ENCODE results near the gene SPHK1. TPM values are rescaled to one million over a fixed set of nuclear protein-coding genes. Genes with fewer than 3 reads are reported as not detected.

Gene SPHK1
- total and polyA plus RNA-seq, 2 donors (not counting 3 experiments of a cell fraction or from before 2014, with no cell fraction given), result 85.6 to 97.4 TPM

DNA sequence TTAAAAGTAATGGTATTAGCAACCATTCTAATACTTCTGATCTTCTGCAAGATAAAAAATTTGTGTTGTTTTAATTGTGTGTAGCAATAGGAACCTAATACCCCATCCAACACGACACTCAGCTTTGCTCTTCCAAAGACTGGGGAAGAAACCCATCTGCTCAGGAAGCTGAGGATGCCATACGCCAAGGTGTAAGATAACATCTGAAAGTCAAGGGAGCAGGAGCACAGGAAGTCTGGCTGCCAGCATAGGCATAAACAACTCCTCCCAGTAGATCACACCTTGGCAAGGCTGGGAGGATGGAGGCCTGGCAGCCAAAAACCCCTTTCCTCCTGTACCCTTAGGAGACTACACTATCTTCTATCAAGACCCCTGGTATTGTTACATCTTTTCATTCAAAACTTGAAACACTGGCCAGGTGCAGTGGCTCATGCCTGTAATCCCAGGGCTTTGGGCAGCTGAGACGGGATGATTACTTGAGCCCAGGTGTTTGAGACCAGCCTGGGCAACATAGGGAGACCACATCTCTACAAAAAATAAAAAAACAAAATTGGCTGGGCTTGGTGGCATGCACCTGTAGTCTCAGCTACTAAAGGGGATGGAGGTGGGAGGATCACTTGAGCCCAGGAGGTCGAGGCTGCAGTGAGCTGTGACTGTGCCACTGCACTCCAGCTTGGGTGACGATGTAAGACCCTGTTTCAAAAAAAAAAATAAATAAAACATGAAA, 5.7 kb upstream of the SPHK1 start:
- H3K27me3 ChIP-seq (ENCODE audit: control insufficient read depth in 2 of 2, insufficient read depth in 2 of 2, low read length in 2 of 2), result no peaks in the 10 kb centered on the region
- H3K4me1 ChIP-seq (ENCODE audit: control insufficient read depth, extremely low read depth, insufficient read depth, low read length), result peaks cover 16% of the 10 kb centered on the region
- no peak overlapping the region for H3K9ac ChIP-seq (replicated peaks; ENCODE audit: extremely low read depth, insufficient read depth, low read length)
- no TSS peak for BruUV-seq (replicated peaks)
- H3K4me3 ChIP-seq (replicated peaks in 1 of 3; ENCODE audit: insufficient read depth in 1 of 3, low read depth in 1 of 3, low read length in 3 of 3), result no peak overlapping the region
- no peaks in the 10 kb centered on the region for H3K79me2 ChIP-seq (ENCODE audit: control insufficient read depth, insufficient read depth, low read length)
- H3K27ac ChIP-seq (ENCODE audit: insufficient read depth, low read depth, low read length), result no peak overlapping the region
- ChIA-PET CTCF (interaction anchor here (1.2 to 8.1 kb wide), 3 partner anchors 8 to 25 kb away, joined by 3 to 106 read pairs (median 11); partner anchors contain the start of gene PRPSAP1), POLR2A (no interaction called here)
- DNase-seq (ENCODE audit: low read depth, low spot score), result peak; percentile 44
- no peaks in the 10 kb centered on the region for H3K36me3 ChIP-seq (ENCODE audit: control insufficient read depth in 2 of 2, extremely low read depth in 1 of 2, insufficient read depth in 2 of 2, low read length in 2 of 2)
- dilution Hi-C loops (cut with MboI; ENCODE audit: extremely low pct_ligation_motif_present, low sequenced_read_pairs), result no loop called here
- no peak overlapping the region for H2AFZ ChIP-seq (ENCODE audit: low read depth, low read length)
- TF ChIP-seq POLR2AphosphoS5 (IDR thresholded peaks at IDR 0.05; ENCODE audit: insufficient read depth, low read depth, low read length), result no peak
- TF ChIP-seq GATA2 (IDR thresholded peaks at IDR 0.05; ENCODE audit: insufficient read depth, insufficient read length, low read depth, low read length), result peak; percentile 63
- intact Hi-C loops (cut with micrococcal nuclease), result no loop called here
- H3K9me1 ChIP-seq (replicated peaks; ENCODE audit: control insufficient read depth, extremely low read depth, insufficient read depth, low read length), result no peaks in the 10 kb centered on the region
- FAIRE-seq, result no peak
- H4K20me1 ChIP-seq (replicated peaks; ENCODE audit: control insufficient read depth, extremely low read depth, insufficient read depth, low read length), result no peaks in the 10 kb centered on the region
- no peak overlapping the region for H3K4me2 ChIP-seq (ENCODE audit: insufficient read depth, low read length)
- H3K9me3 ChIP-seq (replicated peaks; ENCODE audit: control insufficient read depth, insufficient read depth, low read length), result no peaks in the 10 kb centered on the region

DNA sequence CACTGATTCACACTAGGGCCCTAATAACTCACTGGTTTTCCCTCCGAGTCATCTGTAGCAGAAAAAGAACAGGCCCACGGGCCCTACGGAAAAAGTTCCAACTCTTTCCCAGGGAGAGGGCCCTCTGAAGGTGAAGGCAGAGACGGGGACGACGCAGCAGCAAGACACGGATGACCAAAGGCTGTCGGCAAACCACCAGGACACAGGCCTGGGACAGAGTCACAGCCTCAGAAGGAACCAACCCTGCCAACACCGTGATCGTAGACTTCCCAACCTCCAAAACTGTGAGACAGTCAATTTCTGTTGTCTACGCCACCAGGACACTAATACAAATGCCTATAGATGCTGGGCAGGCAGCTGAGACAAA, 5.2 kb upstream of the SPHK1 start:
- FAIRE-seq, result no peak
- no peaks in the 10 kb centered on the region for H3K9me3 ChIP-seq (replicated peaks; ENCODE audit: control insufficient read depth, insufficient read depth, low read length)
- TF ChIP-seq POLR2AphosphoS5 (IDR thresholded peaks at IDR 0.05; ENCODE audit: insufficient read depth, low read depth, low read length), result no peak
- TF ChIP-seq FOS (IDR thresholded peaks at IDR 0.05; ENCODE audit: borderline replicate concordance, insufficient read depth, low read length), result no peak
- TF ChIP-seq, protein P1, sequence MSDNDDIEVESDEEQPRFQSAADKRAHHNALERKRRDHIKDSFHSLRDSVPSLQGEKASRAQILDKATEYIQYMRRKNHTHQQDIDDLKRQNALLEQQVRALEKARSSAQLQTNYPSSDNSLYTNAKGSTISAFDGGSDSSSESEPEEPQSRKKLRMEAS (IDR thresholded peaks at IDR 0.05; ENCODE audit: insufficient read depth, insufficient read length), result no peak
- TF ChIP-seq POLR2A (IDR thresholded peaks at IDR 0.05; ENCODE audit: low read depth, low read length), result no peak
- TF ChIP-seq JUN (IDR thresholded peaks at IDR 0.05; ENCODE audit: borderline replicate concordance, insufficient read depth, insufficient read length, low read depth), result no peak
- TF ChIP-seq GATA2 (IDR thresholded peaks at IDR 0.05; ENCODE audit: insufficient read depth, insufficient read length, low read depth, low read length), result no peak
- no peak for TF ChIP-seq MYC (IDR thresholded peaks at IDR 0.05; ENCODE audit: low read depth, low read length)
- TF ChIP-seq EZH2 (IDR thresholded peaks at IDR 0.05; ENCODE audit: borderline replicate concordance, low read depth, low read length, severe bottlenecking), result no peak
- TF ChIP-seq, protein P2, sequence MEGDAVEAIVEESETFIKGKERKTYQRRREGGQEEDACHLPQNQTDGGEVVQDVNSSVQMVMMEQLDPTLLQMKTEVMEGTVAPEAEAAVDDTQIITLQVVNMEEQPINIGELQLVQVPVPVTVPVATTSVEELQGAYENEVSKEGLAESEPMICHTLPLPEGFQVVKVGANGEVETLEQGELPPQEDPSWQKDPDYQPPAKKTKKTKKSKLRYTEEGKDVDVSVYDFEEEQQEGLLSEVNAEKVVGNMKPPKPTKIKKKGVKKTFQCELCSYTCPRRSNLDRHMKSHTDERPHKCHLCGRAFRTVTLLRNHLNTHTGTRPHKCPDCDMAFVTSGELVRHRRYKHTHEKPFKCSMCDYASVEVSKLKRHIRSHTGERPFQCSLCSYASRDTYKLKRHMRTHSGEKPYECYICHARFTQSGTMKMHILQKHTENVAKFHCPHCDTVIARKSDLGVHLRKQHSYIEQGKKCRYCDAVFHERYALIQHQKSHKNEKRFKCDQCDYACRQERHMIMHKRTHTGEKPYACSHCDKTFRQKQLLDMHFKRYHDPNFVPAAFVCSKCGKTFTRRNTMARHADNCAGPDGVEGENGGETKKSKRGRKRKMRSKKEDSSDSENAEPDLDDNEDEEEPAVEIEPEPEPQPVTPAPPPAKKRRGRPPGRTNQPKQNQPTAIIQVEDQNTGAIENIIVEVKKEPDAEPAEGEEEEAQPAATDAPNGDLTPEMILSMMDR (IDR thresholded peaks at IDR 0.05; ENCODE audit: extremely low read depth in 1 of 2, insufficient read depth in 1 of 2, low read depth in 1 of 2, low read length in 2 of 2), result no peak
- no peak overlapping the region for H2AFZ ChIP-seq (ENCODE audit: low read depth, low read length)
- intact Hi-C loops (cut with micrococcal nuclease), result no loop called here
- H3K9ac ChIP-seq (replicated peaks; ENCODE audit: extremely low read depth, insufficient read depth, low read length), result no peak overlapping the region
- H3K4me3 ChIP-seq (replicated peaks in 1 of 3; ENCODE audit: insufficient read depth in 1 of 3, low read depth in 1 of 3, low read length in 3 of 3), result no peak overlapping the region
- ChIA-PET POLR2A (no interaction called here), CTCF (interaction anchor here (2.7 to 8.1 kb wide), 2 partner anchors 9 to 25 kb away, joined by 11 to 106 read pairs; partner anchors contain the start of gene PRPSAP1)
- H4K20me1 ChIP-seq (replicated peaks; ENCODE audit: control insufficient read depth, extremely low read depth, insufficient read depth, low read length), result no peaks in the 10 kb centered on the region
- H3K36me3 ChIP-seq (ENCODE audit: control insufficient read depth in 2 of 2, extremely low read depth in 1 of 2, insufficient read depth in 2 of 2, low read length in 2 of 2), result no peaks in the 10 kb centered on the region
- H3K4me2 ChIP-seq (ENCODE audit: insufficient read depth, low read length), result no peak overlapping the region
- H3K27ac ChIP-seq (ENCODE audit: insufficient read depth, low read depth, low read length), result no peak overlapping the region
- no peaks in the 10 kb centered on the region for H3K27me3 ChIP-seq (ENCODE audit: control insufficient read depth in 2 of 2, insufficient read depth in 2 of 2, low read length in 2 of 2)
- BruUV-seq (replicated peaks), result no TSS peak
- DNase-seq (ENCODE audit: low read depth, low spot score), result no peak
- dilution Hi-C loops (cut with MboI; ENCODE audit: extremely low pct_ligation_motif_present, low sequenced_read_pairs), result no loop called here
- no peaks in the 10 kb centered on the region for H3K9me1 ChIP-seq (replicated peaks; ENCODE audit: control insufficient read depth, extremely low read depth, insufficient read depth, low read length)
- H3K4me1 ChIP-seq (ENCODE audit: control insufficient read depth, extremely low read depth, insufficient read depth, low read length), result peaks cover 18% of the 10 kb centered on the region
- no peaks in the 10 kb centered on the region for H3K79me2 ChIP-seq (ENCODE audit: control insufficient read depth, insufficient read depth, low read length)

Measured in endothelial cell of umbilical vein (primary cell).